HFFc6 (cell line): ENCODE results near the gene PPP6R3. TPM values are rescaled to one million over a fixed set of nuclear protein-coding genes. Genes with fewer than 3 reads are reported as not detected.

Experiments used
- DNase-seq: peaks from one replicate; pipeline ENCODE4 v3.0.0-alpha.2; 2018
- H3K27ac Mint-ChIP-seq: 2 replicates; pipeline ENCODE4 v1.8.0; 2020; ENCODE audit warnings: mild to moderate bottlenecking, mixed read lengths
- H3K27me3 Mint-ChIP-seq: 2 replicates; pipeline ENCODE4 v1.8.0; 2021; ENCODE audit warnings: mild to moderate bottlenecking, moderate library complexity, mixed read lengths; ENCODE audit not compliant: insufficient read depth
- H3K36me3 Mint-ChIP-seq: 2 replicates; pipeline ENCODE4 v1.8.0; 2021; ENCODE audit warnings: low read depth, mixed read lengths
- H3K4me1 Mint-ChIP-seq: 2 replicates; pipeline ENCODE4 v1.8.0; 2020; ENCODE audit warnings: low read depth, mixed read lengths
- H3K4me3 Mint-ChIP-seq: 2 replicates; pipeline ENCODE4 v1.8.0; 2020; ENCODE audit warnings: mild to moderate bottlenecking, moderate library complexity, mixed read lengths
- H3K9me3 Mint-ChIP-seq: 2 replicates; pipeline ENCODE4 v1.8.0; 2020; ENCODE audit warnings: mild to moderate bottlenecking, mixed read lengths
- total RNA-seq, 6 experiments: library from RNA; stranded (reverse); fragmentation: NEBNext Ultra II Directional; extraction: Animal tissue kit (Norgen Biotek cat#: 25700); gene quantifications; 2 replicates in 1 of 6; 3 replicates in 5 of 6; pipeline ENCODE4 v1.2.3, GENCODE V29; 2021
- TF ChIP-seq, protein P1 (sequence below): fragments of 200-600 bp; sonication (generic); IDR thresholded peaks from 2 replicates; pipeline ENCODE4 v1.5.0; 2021; ENCODE audit warnings: antibody characterized with exemption, mild to moderate bottlenecking

Gene PPP6R3
- total RNA-seq, 6 experiments from 2014 or later = 62.5 to 72.0 (median 67.8) TPM

DNA sequence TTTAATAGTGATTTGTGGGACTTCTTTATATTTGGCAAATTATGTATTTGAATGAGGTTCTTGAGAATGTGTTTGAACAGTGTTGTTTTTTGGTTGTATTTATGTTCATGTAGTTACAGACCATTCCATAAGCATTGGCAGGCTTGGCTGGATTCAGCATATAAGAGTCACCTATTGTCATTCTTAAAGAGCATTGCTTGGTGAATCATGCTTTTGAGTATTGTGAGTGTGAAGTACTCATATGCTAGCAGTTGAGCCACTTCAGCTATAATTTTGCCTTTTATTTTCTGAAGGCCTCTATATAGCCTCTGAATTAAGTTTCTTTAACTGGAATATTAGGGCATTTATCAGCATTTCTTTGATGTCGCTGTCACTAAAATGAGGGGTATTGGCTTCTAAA lies 113.8 kb downstream of the PPP6R3 start:
- H3K27me3 Mint-ChIP-seq = no peaks in the 10 kb centered on the region; the same call in 1 of the 2 replicates
- no peak overlapping the region for H3K4me3 Mint-ChIP-seq
- TF ChIP-seq, protein P1, sequence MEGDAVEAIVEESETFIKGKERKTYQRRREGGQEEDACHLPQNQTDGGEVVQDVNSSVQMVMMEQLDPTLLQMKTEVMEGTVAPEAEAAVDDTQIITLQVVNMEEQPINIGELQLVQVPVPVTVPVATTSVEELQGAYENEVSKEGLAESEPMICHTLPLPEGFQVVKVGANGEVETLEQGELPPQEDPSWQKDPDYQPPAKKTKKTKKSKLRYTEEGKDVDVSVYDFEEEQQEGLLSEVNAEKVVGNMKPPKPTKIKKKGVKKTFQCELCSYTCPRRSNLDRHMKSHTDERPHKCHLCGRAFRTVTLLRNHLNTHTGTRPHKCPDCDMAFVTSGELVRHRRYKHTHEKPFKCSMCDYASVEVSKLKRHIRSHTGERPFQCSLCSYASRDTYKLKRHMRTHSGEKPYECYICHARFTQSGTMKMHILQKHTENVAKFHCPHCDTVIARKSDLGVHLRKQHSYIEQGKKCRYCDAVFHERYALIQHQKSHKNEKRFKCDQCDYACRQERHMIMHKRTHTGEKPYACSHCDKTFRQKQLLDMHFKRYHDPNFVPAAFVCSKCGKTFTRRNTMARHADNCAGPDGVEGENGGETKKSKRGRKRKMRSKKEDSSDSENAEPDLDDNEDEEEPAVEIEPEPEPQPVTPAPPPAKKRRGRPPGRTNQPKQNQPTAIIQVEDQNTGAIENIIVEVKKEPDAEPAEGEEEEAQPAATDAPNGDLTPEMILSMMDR = no peak
- peaks cover 19% of the 10 kb centered on the region for H3K4me1 Mint-ChIP-seq
- H3K36me3 Mint-ChIP-seq = peaks cover 49% of the 10 kb centered on the region
- H3K9me3 Mint-ChIP-seq = no peaks in the 10 kb centered on the region
- peak; percentile 62 for DNase-seq
- peak overlapping the region; percentile 77 for H3K27ac Mint-ChIP-seq

- no peak overlapping the region for H3K27ac Mint-ChIP-seq
- no peaks in the 10 kb centered on the region for H3K9me3 Mint-ChIP-seq
- H3K4me3 Mint-ChIP-seq = no peak overlapping the region
- no peaks in the 10 kb centered on the region; the same call in 1 of the 2 replicates for H3K27me3 Mint-ChIP-seq
- DNase-seq = no peak
- H3K4me1 Mint-ChIP-seq = peaks cover 27% of the 10 kb centered on the region
- TF ChIP-seq, protein P1 = no peak
- peaks cover 57% of the 10 kb centered on the region for H3K36me3 Mint-ChIP-seq
Observed at GRCh38 chr11:68575025-68575665, 114.6 kb downstream of the PPP6R3 start.

DNA sequence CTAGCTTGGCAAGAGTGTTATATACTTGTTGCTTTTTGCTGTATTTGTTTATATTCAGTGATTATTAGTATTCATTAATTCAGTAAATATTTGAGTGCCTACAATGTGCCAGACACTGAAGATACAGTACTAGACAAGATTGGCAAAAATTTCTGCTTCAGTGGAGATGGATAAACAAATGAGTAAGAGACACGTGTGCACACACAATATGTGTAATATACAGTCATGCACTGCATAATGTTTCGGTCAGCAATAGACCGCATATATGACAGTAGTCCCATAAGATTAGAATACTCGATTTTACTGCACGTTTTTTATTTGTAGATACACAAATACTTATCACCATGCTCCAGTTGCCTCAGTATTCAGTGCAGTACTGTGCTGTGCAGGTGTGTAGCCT lies 118.9 kb downstream of the PPP6R3 start:
- Mint-ChIP-seq H3K36me3 (peaks cover 53% of the 10 kb centered on the region), H3K4me1 (peaks cover 52% of the 10 kb centered on the region), H3K4me3 (no peak overlapping the region), H3K27me3 (no peaks in the 10 kb centered on the region; the same call in 1 of the 2 replicates), H3K9me3 (no peaks in the 10 kb centered on the region), H3K27ac (no peak overlapping the region)
- TF ChIP-seq, protein P1 = no peak
- no peak for DNase-seq

DNA sequence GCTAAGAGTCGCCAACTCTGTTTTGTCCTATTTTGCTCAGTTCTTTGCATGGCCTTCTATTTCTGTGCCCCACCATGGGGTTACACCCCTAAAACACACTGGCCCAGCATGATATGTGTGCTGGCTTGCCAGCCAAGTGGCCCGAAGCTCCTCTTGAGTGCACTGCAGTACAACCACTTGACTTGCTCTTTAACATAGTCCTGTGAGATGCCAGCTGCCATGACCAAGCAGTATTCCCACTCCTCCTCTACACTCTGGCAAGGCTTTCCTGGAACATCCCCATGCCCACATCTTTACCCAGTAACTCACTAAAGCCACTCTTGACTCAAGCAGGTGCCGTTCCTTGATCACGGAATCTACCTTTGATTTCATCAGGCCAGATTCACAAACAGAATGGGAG lies 120.9 kb downstream of the PPP6R3 start:
- Mint-ChIP-seq H3K36me3 (peaks cover 52% of the 10 kb centered on the region), H3K9me3 (no peaks in the 10 kb centered on the region), H3K4me1 (peaks cover 49% of the 10 kb centered on the region), H3K27ac (0 out of 2 replicates have a peak overlapping the region, but pooled peaks have one; percentile 29), H3K27me3 (peaks cover 2% of the 10 kb centered on the region), H3K4me3 (no peak overlapping the region)
- TF ChIP-seq, protein P1 = no peak
- DNase-seq = no peak

DNA sequence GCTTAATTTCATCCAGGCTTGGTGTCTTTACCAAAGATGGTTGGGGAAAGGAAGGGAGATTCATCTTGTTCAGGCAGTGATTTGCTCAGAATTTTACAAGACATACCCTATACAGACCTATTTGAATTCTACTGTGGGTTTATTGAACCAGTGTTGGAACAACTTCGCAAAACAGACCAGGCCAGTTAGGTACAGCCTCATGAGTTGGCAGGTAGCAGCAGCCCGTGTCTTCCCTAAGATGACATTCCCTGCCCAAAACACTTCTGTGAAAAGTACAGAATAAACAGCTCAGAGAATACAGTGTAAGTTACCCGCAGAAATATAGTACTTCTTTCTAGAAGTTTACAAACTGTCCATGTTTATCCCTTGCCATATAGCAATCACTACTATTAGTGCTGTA lies 121.3 kb downstream of the PPP6R3 start:
- Mint-ChIP-seq H3K4me3 (no peak overlapping the region), H3K27ac (peak overlapping the region; percentile 83), H3K36me3 (peaks cover 52% of the 10 kb centered on the region), H3K4me1 (peaks cover 49% of the 10 kb centered on the region), H3K9me3 (no peaks in the 10 kb centered on the region), H3K27me3 (peaks cover 2% of the 10 kb centered on the region; the same call in 1 of the 2 replicates)
- TF ChIP-seq, protein P1 = no peak
- DNase-seq = no peak
